HFF-Myc (cell line): Measurements from ENCODE around the gene GART.
"Not testable (repeated sequence)": the region's sequence is repeated elsewhere in the genome, so short reads cannot be mapped to it uniquely, and the experiment has no call there.

Source experiments
- DNase-seq: peaks from one replicate; pipeline ENCODE4 v3.0.0-alpha.2; 2011; ENCODE audit warnings: low read depth; ENCODE audit errors: extremely low read depth
- H3K4me3 ChIP-seq: replicated peaks from 2 replicates; pipeline ENCODE4 v1.5.1; 2011; ENCODE audit warnings: low read depth, mild to moderate bottlenecking, control low read depth, low read length
- TF ChIP-seq, protein P1 (sequence below): IDR thresholded peaks from 2 replicates; pipeline ENCODE4 v1.5.1; 2012; ENCODE audit warnings: mild to moderate bottlenecking, low read depth, low read length, control low read depth; ENCODE audit errors: missing control alignments

The GART gene

DNA sequence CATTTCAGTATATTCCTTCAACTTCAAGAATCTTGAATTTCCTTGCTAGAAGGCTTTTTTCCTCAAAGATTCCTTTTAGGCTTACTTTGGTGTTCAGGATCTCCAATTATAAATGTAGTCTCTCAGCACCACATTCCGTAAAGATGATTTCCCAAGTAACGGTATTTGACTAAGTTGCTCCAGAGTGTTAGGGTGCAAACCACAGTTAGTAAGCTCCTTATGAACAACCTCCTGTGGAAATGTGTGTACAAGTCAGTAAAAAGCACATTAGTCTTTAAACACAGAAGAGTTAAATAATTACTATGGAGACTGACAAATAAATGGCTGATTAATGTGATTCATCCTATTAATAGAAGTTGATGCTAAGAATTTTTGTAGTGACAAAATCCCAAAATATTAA, 36.3 kb upstream of the GART start:
- no peak for DNase-seq

DNA sequence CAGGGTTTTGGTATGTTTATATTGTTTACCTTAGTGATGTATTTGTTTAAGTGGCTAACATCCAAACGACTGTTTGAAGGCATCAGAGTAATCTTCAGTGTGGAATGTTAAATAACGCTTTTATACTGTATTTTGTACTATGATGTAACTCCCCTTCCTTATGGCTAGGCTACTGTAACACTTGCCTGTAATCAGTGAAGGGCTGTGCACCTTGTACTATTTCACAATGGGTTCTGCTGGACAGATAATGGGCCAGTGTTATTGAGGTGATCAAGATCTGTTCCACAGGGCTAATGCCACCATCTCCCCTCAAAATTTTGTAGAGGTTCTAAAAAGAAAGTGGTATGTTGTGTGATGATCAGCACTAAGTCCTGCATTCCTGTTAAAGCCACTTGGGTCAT, 34.8 kb upstream of the GART start:
- not testable (repeated sequence) for H3K4me3 ChIP-seq, DNase-seq

More for the DNA sequence above, 36.3 kb upstream of the GART start:
- TF ChIP-seq, protein P1, sequence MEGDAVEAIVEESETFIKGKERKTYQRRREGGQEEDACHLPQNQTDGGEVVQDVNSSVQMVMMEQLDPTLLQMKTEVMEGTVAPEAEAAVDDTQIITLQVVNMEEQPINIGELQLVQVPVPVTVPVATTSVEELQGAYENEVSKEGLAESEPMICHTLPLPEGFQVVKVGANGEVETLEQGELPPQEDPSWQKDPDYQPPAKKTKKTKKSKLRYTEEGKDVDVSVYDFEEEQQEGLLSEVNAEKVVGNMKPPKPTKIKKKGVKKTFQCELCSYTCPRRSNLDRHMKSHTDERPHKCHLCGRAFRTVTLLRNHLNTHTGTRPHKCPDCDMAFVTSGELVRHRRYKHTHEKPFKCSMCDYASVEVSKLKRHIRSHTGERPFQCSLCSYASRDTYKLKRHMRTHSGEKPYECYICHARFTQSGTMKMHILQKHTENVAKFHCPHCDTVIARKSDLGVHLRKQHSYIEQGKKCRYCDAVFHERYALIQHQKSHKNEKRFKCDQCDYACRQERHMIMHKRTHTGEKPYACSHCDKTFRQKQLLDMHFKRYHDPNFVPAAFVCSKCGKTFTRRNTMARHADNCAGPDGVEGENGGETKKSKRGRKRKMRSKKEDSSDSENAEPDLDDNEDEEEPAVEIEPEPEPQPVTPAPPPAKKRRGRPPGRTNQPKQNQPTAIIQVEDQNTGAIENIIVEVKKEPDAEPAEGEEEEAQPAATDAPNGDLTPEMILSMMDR = no peak
- H3K4me3 ChIP-seq = no peak overlapping the region

DNA sequence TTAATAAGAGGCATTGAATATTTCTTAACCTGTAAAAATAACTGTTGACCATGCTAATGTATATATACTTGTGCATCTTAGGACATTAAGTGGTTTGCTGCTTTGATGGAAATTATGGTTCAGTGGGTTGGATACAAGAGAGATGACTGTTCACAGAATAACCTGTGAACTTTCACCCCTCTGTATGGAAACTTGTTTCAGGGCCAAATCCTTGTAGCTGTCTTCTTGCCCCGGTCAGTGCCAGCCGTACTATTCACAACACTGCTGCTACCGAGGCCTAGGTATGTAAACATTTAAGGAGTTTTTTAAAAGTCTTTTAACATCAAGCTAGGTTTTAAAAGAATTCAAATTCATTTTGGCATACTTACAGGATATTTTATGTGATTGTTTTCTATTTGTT, 30.4 kb upstream of the GART start:
- no peak overlapping the region for H3K4me3 ChIP-seq
- TF ChIP-seq, protein P1 = no peak
- no peak for DNase-seq

DNA sequence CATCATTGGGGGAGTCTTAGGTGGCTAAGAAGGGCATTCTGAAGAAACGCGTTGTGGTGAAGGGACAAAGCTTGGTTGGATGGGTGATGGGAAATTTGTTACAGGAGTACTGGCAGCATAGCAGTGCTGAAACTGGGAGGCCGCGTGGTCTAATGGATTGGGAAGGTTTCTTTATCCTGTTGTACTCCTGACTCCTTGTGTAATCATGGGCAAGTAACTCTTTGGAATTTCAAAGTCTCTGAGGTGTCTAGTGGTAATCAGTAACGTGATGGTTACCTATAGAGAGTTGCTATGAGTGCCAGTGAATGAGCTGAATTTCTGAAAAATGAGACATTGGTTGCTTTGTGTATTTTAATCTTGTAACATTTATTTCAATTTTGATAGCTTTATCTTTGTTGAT, 28.1 kb upstream of the GART start:
- TF ChIP-seq, protein P1 = no peak
- H3K4me3 ChIP-seq = no peak overlapping the region

DNA sequence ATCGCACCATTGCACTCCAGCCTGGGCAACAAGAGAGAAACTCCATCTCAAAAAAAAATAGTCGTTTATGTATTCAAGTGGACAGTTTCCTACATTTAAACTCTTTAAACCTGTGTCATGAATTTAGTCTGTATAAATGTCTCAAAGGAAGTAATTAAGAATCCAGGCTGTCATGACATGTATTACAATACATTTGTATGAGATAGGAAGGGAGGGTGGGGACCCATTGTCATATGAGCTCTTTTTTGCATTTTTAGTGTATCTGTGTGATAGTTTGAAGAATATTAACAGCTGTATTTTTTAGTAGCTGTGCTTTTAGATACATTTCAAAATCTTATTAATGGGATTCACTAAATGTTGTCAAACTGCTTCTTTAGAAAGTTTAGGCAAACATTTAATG, 26.5 kb upstream of the GART start:
- H3K4me3 ChIP-seq = no peak overlapping the region
- no peak for DNase-seq
- TF ChIP-seq, protein P1 = no peak

More for the DNA sequence above, 28.1 kb upstream of the GART start:
- DNase-seq = no peak

DNA sequence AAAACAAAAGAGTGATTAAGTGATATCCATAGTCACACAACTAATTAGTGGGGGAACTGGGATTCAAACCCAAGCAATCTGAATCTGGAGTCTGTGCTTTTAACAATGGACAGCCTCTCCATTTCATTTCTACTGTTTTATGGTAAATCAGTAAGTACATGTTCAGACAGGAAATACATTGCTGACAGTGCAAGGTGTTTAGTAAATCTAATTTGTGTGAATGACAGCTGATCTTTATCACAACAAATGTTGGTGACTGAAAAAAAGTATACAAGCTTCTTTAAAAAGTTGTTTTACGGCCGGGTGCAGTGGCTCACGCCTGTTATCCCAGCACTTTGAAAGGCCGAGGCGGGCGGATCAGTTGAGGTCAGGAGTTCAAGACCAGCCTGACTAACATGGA, 26.0 kb upstream of the GART start:
- DNase-seq = no peak
- H3K4me3 ChIP-seq = no peak overlapping the region
- TF ChIP-seq, protein P1 = no peak

DNA sequence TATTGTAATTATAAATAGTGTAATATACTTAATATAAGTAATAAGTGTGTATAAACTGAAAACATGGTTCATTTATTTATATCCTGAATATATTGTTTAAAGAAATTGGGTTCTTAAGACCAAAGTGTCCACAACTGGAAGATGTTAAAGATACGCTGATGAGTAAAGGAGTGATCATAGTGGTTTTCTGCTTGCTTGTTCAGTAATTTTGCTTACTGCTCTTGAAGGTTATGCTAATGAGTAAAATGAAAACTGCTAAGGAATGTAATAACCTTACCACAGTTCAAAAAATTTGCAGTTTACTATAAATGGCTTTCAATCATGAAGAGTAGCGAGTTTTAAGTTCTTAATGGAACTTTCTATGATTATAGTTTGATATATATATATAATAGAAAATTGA, 24.6 kb upstream of the GART start:
- TF ChIP-seq, protein P1 = no peak
- DNase-seq = no peak
- no peak overlapping the region for H3K4me3 ChIP-seq
